Esophagus mucosa (tissue), 1 donor: ENCODE data around the gene UNC93B1. TPM values are rescaled to one million over a fixed set of nuclear protein-coding genes. Genes with fewer than 3 reads are reported as not detected.
A peak's percentile ranks its signal among the peaks of the same experiment; 100 is the strongest.
"Not testable (repeated sequence)": the region's sequence is repeated elsewhere in the genome, so short reads cannot be mapped to it uniquely, and the experiment has no call there.

Experiments used
- ATAC-seq: fragments of 200-7000 bp; cut with Tn5 transposase; one replicate; pipeline ENCODE4 v1.9.1; 2020
- total RNA-seq: library from RNA; stranded (reverse); gene quantifications from one replicate; pipeline ENCODE4 v1.2.4, GENCODE V29; 2023
- donor health status: DM: yes; HTN: yes; CAD: no.

Gene UNC93B1
- total RNA-seq, 1 donor from 2014 or later, result 15.7 TPM

GRCh38 chr11:67991347-67992121 lies 12.4 kb downstream of the UNC93B1 start:
- ATAC-seq, result not testable (repeated sequence)

GRCh38 chr11:67990546-67991346 lies 13.2 kb downstream of the UNC93B1 start:
- peak; percentile 89 for ATAC-seq

- ATAC-seq, result not testable (repeated sequence)
These were observed 18.6 kb downstream of the UNC93B1 start for GRCh38 chr11:67985302-67985701.

- no peak for ATAC-seq
These were observed 19.9 kb downstream of the UNC93B1 start for GRCh38 chr11:67983951-67984350.

GRCh38 chr11:67982255-67982857 lies 21.5 kb downstream of the UNC93B1 start:
- not testable (repeated sequence) for ATAC-seq

- ATAC-seq, result not testable (repeated sequence)
These were observed 22.7 kb downstream of the UNC93B1 start for GRCh38 chr11:67981226-67981625.

GRCh38 chr11:67978766-67979418 lies 25.0 kb downstream of the UNC93B1 start:
- ATAC-seq, result not testable (repeated sequence)

GRCh38 chr11:67974746-67975145 lies 29.2 kb downstream of the UNC93B1 start:
- ATAC-seq, result not testable (repeated sequence)

GRCh38 chr11:67965830-67966348 lies 38.0 kb downstream of the UNC93B1 start:
- not testable (repeated sequence) for ATAC-seq

GRCh38 chr11:67964746-67965145 lies 39.2 kb downstream of the UNC93B1 start:
- not testable (repeated sequence) for ATAC-seq

GRCh38 chr11:67963879-67964278 lies 40.0 kb downstream of the UNC93B1 start:
- not testable (repeated sequence) for ATAC-seq

- not testable (repeated sequence) for ATAC-seq
These were observed 40.7 kb downstream of the UNC93B1 start for GRCh38 chr11:67963217-67963616.

- not testable (repeated sequence) for ATAC-seq
These were observed 47.7 kb downstream of the UNC93B1 start for GRCh38 chr11:67956236-67956635.

- peak; percentile 59 for ATAC-seq
These were observed 48.4 kb downstream of the UNC93B1 start for GRCh38 chr11:67955461-67956007.

- not testable (repeated sequence) for ATAC-seq
These were observed 48.9 kb downstream of the UNC93B1 start for GRCh38 chr11:67954971-67955370.

- not testable (repeated sequence) for ATAC-seq
These were observed 49.6 kb downstream of the UNC93B1 start for GRCh38 chr11:67954251-67954650.

- not testable (repeated sequence) for ATAC-seq
These were observed 53.2 kb downstream of the UNC93B1 start for GRCh38 chr11:67950705-67951104.

GRCh38 chr11:67947785-67948184 lies 56.1 kb downstream of the UNC93B1 start:
- ATAC-seq, result not testable (repeated sequence)

GRCh38 chr11:67946403-67946802 lies 57.5 kb downstream of the UNC93B1 start:
- ATAC-seq, result not testable (repeated sequence)

GRCh38 chr11:67943406-67943805 lies 60.5 kb downstream of the UNC93B1 start:
- not testable (repeated sequence) for ATAC-seq
